Measurements from ENCODE around the gene OVCA2.

GRCh38 chr17:2044263-2044894 lies 2.6 kb downstream of the OVCA2 start:
- TF ChIP-seq CTCF (IDR thresholded peaks at IDR 0.05; ENCODE audit: poor library complexity), result no peak
- no peak for TF ChIP-seq EZH2 (IDR thresholded peaks at IDR 0.05; ENCODE audit: borderline replicate concordance)
- TF ChIP-seq EZH2phosphoT487 (IDR thresholded peaks at IDR 0.05; ENCODE audit: low read depth, severe bottlenecking, unreplicated experiment), result no peak

All from hepatocyte (in vitro differentiated cells).